Measurements from ENCODE around the gene ZCWPW2.

The ZCWPW2 gene

GRCh38 chr3:28316226-28316625, 32.3 kb upstream of the ZCWPW2 start:
- H3K4me1 ChIP-seq (ENCODE audit: control insufficient read depth, low read length): no peaks in the 10 kb centered on the region
- no peak for TF ChIP-seq CTCF (IDR thresholded peaks at IDR 0.05; ENCODE audit: low read depth, low read length, poor library complexity, severe bottlenecking)
- H3K9me2 ChIP-seq (replicated peaks; ENCODE audit: control insufficient read depth, low read length): no peaks in the 10 kb centered on the region
- H3K4me3 ChIP-seq (ENCODE audit: low read length): no peak overlapping the region
- peaks cover 17% of the 10 kb centered on the region for H3K36me3 ChIP-seq (ENCODE audit: control insufficient read depth, low read length)
- H3K27me3 ChIP-seq (ENCODE audit: control insufficient read depth, low read length): no peaks in the 10 kb centered on the region
- no peaks in the 10 kb centered on the region for H3K9me3 ChIP-seq (ENCODE audit: control insufficient read depth, insufficient read depth, low read length)
- H3F3A ChIP-seq (ENCODE audit: control insufficient read depth, insufficient read depth): peaks cover 3% of the 10 kb centered on the region; the same call in 1 of the 2 replicates
- no peak overlapping the region for H3K27ac ChIP-seq (ENCODE audit: low read depth, low read length)
- no peaks in the 10 kb centered on the region for H4K20me1 ChIP-seq (ENCODE audit: control insufficient read depth, insufficient read depth, low read depth, low read length)
- no peaks in the 10 kb centered on the region for H3K79me2 ChIP-seq (ENCODE audit: control insufficient read depth, low read length)
- no peak overlapping the region for H3K4me2 ChIP-seq (ENCODE audit: low read length)

- Histone ChIP-seq H3K4me1 (ENCODE audit: control insufficient read depth, low read length) (no peaks in the 10 kb centered on the region), H4K20me1 (ENCODE audit: control insufficient read depth, insufficient read depth, low read depth, low read length) (no peaks in the 10 kb centered on the region), H3K4me3 (ENCODE audit: low read length) (no peak overlapping the region), H3K27ac (ENCODE audit: low read depth, low read length) (no peak overlapping the region), H3K79me2 (ENCODE audit: control insufficient read depth, low read length) (no peaks in the 10 kb centered on the region), H3F3A (ENCODE audit: control insufficient read depth, insufficient read depth) (peaks cover 3% of the 10 kb centered on the region; the same call in 1 of the 2 replicates), H3K9me2 (replicated peaks; ENCODE audit: control insufficient read depth, low read length) (no peaks in the 10 kb centered on the region), H3K36me3 (ENCODE audit: control insufficient read depth, low read length) (peaks cover 23% of the 10 kb centered on the region), H3K27me3 (ENCODE audit: control insufficient read depth, low read length) (no peaks in the 10 kb centered on the region), H3K4me2 (ENCODE audit: low read length) (no peak overlapping the region), H3K9me3 (ENCODE audit: control insufficient read depth, insufficient read depth, low read length) (no peaks in the 10 kb centered on the region)
- TF ChIP-seq EZH2phosphoT487 (IDR thresholded peaks at IDR 0.05; ENCODE audit: borderline replicate concordance, low read length): no peak
- peak; percentile 61 for TF ChIP-seq CTCF (IDR thresholded peaks at IDR 0.05; ENCODE audit: low read depth, low read length, poor library complexity, severe bottlenecking)
Observed at GRCh38 chr3:28317438-28318022, 31.0 kb upstream of the ZCWPW2 start.

- Histone ChIP-seq H3K4me1 (ENCODE audit: control insufficient read depth, low read length) (no peaks in the 10 kb centered on the region), H3K27ac (ENCODE audit: low read depth, low read length) (no peak overlapping the region), H3K9me2 (replicated peaks; ENCODE audit: control insufficient read depth, low read length) (no peaks in the 10 kb centered on the region), H3K4me3 (ENCODE audit: low read length) (no peak overlapping the region), H3F3A (ENCODE audit: control insufficient read depth, insufficient read depth) (peaks cover 3% of the 10 kb centered on the region; the same call in 1 of the 2 replicates), H4K20me1 (ENCODE audit: control insufficient read depth, insufficient read depth, low read depth, low read length) (no peaks in the 10 kb centered on the region), H3K9me3 (ENCODE audit: control insufficient read depth, insufficient read depth, low read length) (no peaks in the 10 kb centered on the region), H3K36me3 (ENCODE audit: control insufficient read depth, low read length) (peaks cover 42% of the 10 kb centered on the region), H3K27me3 (ENCODE audit: control insufficient read depth, low read length) (no peaks in the 10 kb centered on the region), H3K4me2 (ENCODE audit: low read length) (no peak overlapping the region), H3K79me2 (ENCODE audit: control insufficient read depth, low read length) (no peaks in the 10 kb centered on the region)
- TF ChIP-seq EZH2phosphoT487 (IDR thresholded peaks at IDR 0.05; ENCODE audit: borderline replicate concordance, low read length) (no peak), CTCF (IDR thresholded peaks at IDR 0.05; ENCODE audit: low read depth, low read length, poor library complexity, severe bottlenecking) (no peak)
Observed at GRCh38 chr3:28320981-28321380, 27.5 kb upstream of the ZCWPW2 start.
